AG04450 (cell line): ENCODE results near the gene SHLD2. TPM values are rescaled to one million over a fixed set of nuclear protein-coding genes. Genes with fewer than 3 reads are reported as not detected.
"Not testable (repeated sequence)": the region's sequence is repeated elsewhere in the genome, so short reads cannot be mapped to it uniquely, and the experiment has no call there.

Source experiments
- CTCF ChIA-PET: fragments of 300-600, 350-600 bp; formaldehyde crosslinking; extraction: SDS; loops from one replicate; lab custom pipeline; 2022; ENCODE audit warnings: antibody characterized with exemption, inconsistent platforms; lab: Charles Lee
- POLR2A ChIA-PET: fragments of 350-600 bp; formaldehyde crosslinking; extraction: SDS; loops from one replicate; lab custom pipeline; 2021; ENCODE audit warnings: antibody characterized with exemption, inconsistent platforms; lab: Yijun Ruan, JAX
- DNase-seq: peaks from one replicate; pipeline ENCODE4 v3.0.0-alpha.2; 2011; ENCODE audit warnings: low read depth, low spot score
- H3K27ac ChIP-seq: one replicate; pipeline ENCODE4 v1.5.1; 2012; ENCODE audit warnings: low read depth, low read length, control low read depth
- H3K27me3 ChIP-seq: one replicate; pipeline ENCODE4 v1.6.0; 2012; ENCODE audit warnings: low read length; ENCODE audit not compliant: control insufficient read depth, insufficient read depth
- H3K4me3 ChIP-seq: 2 replicates; pipeline ENCODE4 v1.5.1; 2011; ENCODE audit warnings: mild to moderate bottlenecking, low read depth, low read length, control low read depth
- H3K9me3 ChIP-seq: 2 replicates; pipeline ENCODE4 v1.5.1; 2012; ENCODE audit warnings: low read length; ENCODE audit not compliant: control insufficient read depth, insufficient read depth
- CTCF ChIP-seq: IDR thresholded peaks from 2 replicates; pipeline ENCODE4 v1.5.1; 2011; ENCODE audit warnings: low read depth, low read length, control low read depth, inconsistent platforms
- polyA plus RNA-seq: library from polyadenylated mRNA; depleted of rRNA; stranded (reverse); fragments of >200 nt; gene quantifications from 2 replicates; pipeline ENCODE4 v1.2.3, GENCODE V29; 2011

Gene SHLD2
- polyA plus RNA-seq, 1 experiment: 24.2 TPM

DNA sequence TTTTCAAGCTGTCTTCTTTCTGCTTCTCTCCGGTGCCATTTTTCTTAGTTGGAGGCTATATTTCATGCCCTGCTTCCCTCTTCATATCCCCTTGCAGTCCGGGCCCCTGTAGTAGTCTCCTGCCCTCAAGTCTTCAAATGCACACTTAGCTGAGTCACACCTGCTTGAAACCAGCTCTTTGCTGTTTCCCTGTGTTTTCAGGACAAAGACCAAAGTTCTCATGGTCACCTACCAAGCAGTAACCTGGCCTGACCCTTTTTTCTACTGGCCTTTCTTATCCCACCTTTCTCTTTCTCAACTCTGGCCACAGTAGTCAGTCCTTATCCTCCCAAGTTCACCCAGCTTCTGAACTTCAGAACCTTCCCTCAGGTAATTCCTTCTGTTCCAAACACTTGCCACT lies 28.8 kb upstream of the SHLD2 start:
- CTCF ChIA-PET: no interaction called here
- Histone ChIP-seq H3K27me3 (no peaks in the 10 kb centered on the region), H3K4me3 (no peak overlapping the region), H3K9me3 (no peaks in the 10 kb centered on the region), H3K27ac (no peak overlapping the region)
- no peak for DNase-seq
- POLR2A ChIA-PET: no interaction called here
- no peak for TF ChIP-seq CTCF

GRCh38 chr10:87066865-87067264 lies 28.1 kb upstream of the SHLD2 start:
- no peak overlapping the region for H3K4me3 ChIP-seq
- no peak for DNase-seq
- ChIA-PET POLR2A (no interaction called here), CTCF (no interaction called here)
- TF ChIP-seq CTCF: no peak
- H3K9me3 ChIP-seq: no peaks in the 10 kb centered on the region
- no peak overlapping the region for H3K27ac ChIP-seq
- H3K27me3 ChIP-seq: no peaks in the 10 kb centered on the region

- H3K27me3 ChIP-seq: no peaks in the 10 kb centered on the region
- no peak for TF ChIP-seq CTCF
- no peak overlapping the region for H3K4me3 ChIP-seq
- H3K9me3 ChIP-seq: no peaks in the 10 kb centered on the region
- POLR2A ChIA-PET: no interaction called here
- no peak overlapping the region for H3K27ac ChIP-seq
- CTCF ChIA-PET: interaction anchor here (0.5 to 1.3 kb wide), 2 partner anchors 13 to 80 kb away, joined by 3 to 4 read pairs; no protein-coding TSS in a partner anchor
- DNase-seq: no peak
These were observed 26.7 kb upstream of the SHLD2 start for GRCh38 chr10:87068281-87068680.

- no peak for TF ChIP-seq CTCF
- no peaks in the 10 kb centered on the region for H3K9me3 ChIP-seq
- ChIA-PET CTCF (no interaction called here), POLR2A (no interaction called here)
- H3K4me3 ChIP-seq: no peak overlapping the region
- no peak for DNase-seq
- no peaks in the 10 kb centered on the region for H3K27me3 ChIP-seq
- no peak overlapping the region for H3K27ac ChIP-seq
These were observed 22.6 kb upstream of the SHLD2 start for GRCh38 chr10:87072449-87072848.

DNA sequence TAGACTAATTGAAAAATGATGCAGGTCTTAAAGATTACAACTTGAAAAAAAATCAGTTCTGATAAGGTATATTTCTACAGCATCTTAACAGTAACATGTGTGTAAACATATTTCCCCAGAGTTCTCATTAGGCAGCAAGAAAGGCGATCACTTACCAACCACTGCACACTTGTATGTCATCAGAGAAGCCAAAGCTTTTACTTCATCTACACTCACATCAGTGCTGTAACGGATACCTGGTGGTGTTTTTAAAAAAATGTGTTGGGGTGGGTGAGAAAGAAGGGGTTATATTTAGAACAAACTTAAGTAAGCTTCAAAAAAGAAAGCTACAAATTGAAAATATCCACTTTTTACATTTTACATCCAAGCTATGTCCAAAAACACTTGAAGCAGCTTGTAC lies 18.6 kb upstream of the SHLD2 start:
- H3K27me3 ChIP-seq, H3K9me3 ChIP-seq, H3K4me3 ChIP-seq, DNase-seq, H3K27ac ChIP-seq, POLR2A ChIA-PET, CTCF ChIA-PET: not testable (repeated sequence)
